B cell (primary cell): ENCODE data around the gene IL1R2. TPM values are rescaled to one million over a fixed set of nuclear protein-coding genes. Genes with fewer than 3 reads are reported as not detected.

ENCODE experiments used
- ATAC-seq: fragments of 200-7000 bp; cut with Tn5 transposase; one replicate; pipeline ENCODE4 v1.10.0; 2021; ENCODE audit warnings: low read depth, mild to moderate bottlenecking, moderate number of reproducible peaks, moderate library complexity
- CTCF ChIA-PET: fragments of 350-600 bp; sonication (Branson Sonifier 250); formaldehyde crosslinking; loops from one replicate; lab custom pipeline; 2021; ENCODE audit warnings: antibody characterized with exemption, inconsistent platforms; lab: Charles Lee
- POLR2A ChIA-PET: fragments of 350-600 bp; sonication (Branson Sonifier 250); formaldehyde crosslinking; loops from one replicate; lab custom pipeline; 2021; ENCODE audit warnings: antibody characterized with exemption; lab: Charles Lee
- DNase-seq: peaks from one replicate; pipeline ENCODE4 v3.0.0; 2013
- H2AFZ ChIP-seq: 2 replicates; pipeline ENCODE4 v1.6.1; 2012; ENCODE audit warnings: mild to moderate bottlenecking, low read depth, low read length; ENCODE audit not compliant: insufficient read depth, poor library complexity, severe bottlenecking
- H3K27ac ChIP-seq, 2 donors: 1 replicate in 1 of 2; 2 replicates in 1 of 2; pipeline ENCODE4 v1.5.1; 2012 to 2013; ENCODE audit warnings: low read length in 2 of 2, mild to moderate bottlenecking in 2 of 2, moderate library complexity in 1 of 2
- H3K27me3 ChIP-seq, 4 experiments: fragments of 200-600 bp in 1 of 4; sonication (generic) in 1 of 4; replicated peaks in 1 of 4; 1 replicate in 2 of 4; 2 replicates in 2 of 4; pipeline versions ENCODE4 v1.6.1 to v1.7.0; 2013 to 2016; ENCODE audit warnings: low read length in 3 of 4, mild to moderate bottlenecking in 2 of 4, mixed read lengths in 1 of 4, moderate library complexity in 1 of 4; ENCODE audit not compliant: insufficient read depth in 4 of 4, control insufficient read depth in 3 of 4; ENCODE audit errors: control extremely low read depth in 1 of 4
- H3K36me3 ChIP-seq, 2 experiments: replicated peaks in 1 of 2; 1 replicate in 1 of 2; 2 replicates in 1 of 2; pipeline versions ENCODE4 v1.6.1 to v1.7.1; 2013; ENCODE audit warnings: low read length in 1 of 2; ENCODE audit not compliant: insufficient read depth in 2 of 2, control insufficient read depth in 1 of 2; ENCODE audit errors: control extremely low read depth in 1 of 2, extremely low read depth in 1 of 2
- H3K4me1 ChIP-seq, 2 donors: fragments of 200-600 bp in 1 of 2; sonication (generic) in 1 of 2; 1 replicate in 1 of 2; 2 replicates in 1 of 2; pipeline versions ENCODE4 v1.5.1 to v1.6.1; 2013 to 2017; ENCODE audit warnings: low read length in 2 of 2; ENCODE audit not compliant: control insufficient read depth in 2 of 2, insufficient read depth in 2 of 2
- H3K4me2 ChIP-seq: replicated peaks from 2 replicates; pipeline ENCODE3; 2012; ENCODE audit warnings: mild to moderate bottlenecking, low read depth, low read length; ENCODE audit not compliant: poor library complexity, severe bottlenecking
- H3K4me3 ChIP-seq, 5 experiments: fragments of 200-600 bp in 1 of 5; sonication (generic) in 1 of 5; 1 replicate in 3 of 5; 2 replicates in 2 of 5; pipeline versions ENCODE4 v1.5.1 to v1.7.0; 2011 to 2016; ENCODE audit warnings: low read length in 4 of 5, mild to moderate bottlenecking in 4 of 5, low read depth in 2 of 5, control low read depth in 1 of 5, moderate library complexity in 1 of 5; ENCODE audit not compliant: insufficient read depth in 1 of 5; ENCODE audit errors: control extremely low read depth in 1 of 5, extremely low read depth in 1 of 5
- H3K79me2 ChIP-seq: fragments of 200-600 bp; sonication (generic); one replicate; pipeline ENCODE4 v1.6.0; 2016; ENCODE audit warnings: low read length; ENCODE audit not compliant: control insufficient read depth, insufficient read depth
- H3K9ac ChIP-seq: fragments of 200-600 bp; sonication (generic); 2 replicates; pipeline ENCODE4 v1.6.1; 2017; ENCODE audit warnings: mild to moderate bottlenecking, low read length, moderate library complexity
- H3K9me3 ChIP-seq, 3 donors: one replicate each; pipeline versions ENCODE4 v1.6.1 to v1.7.1; 2013; ENCODE audit warnings: low read length in 2 of 3; ENCODE audit not compliant: control insufficient read depth in 2 of 3, insufficient read depth in 1 of 3; ENCODE audit errors: control extremely low read depth in 1 of 3
- H4K20me1 ChIP-seq: 2 replicates; pipeline ENCODE4 v1.6.0; 2012; ENCODE audit warnings: mild to moderate bottlenecking, low read length; ENCODE audit not compliant: insufficient read depth, control insufficient read depth, poor library complexity, severe bottlenecking
- H3K27ac Mint-ChIP-seq: one replicate; pipeline ENCODE4 v1.8.0; 2021; ENCODE audit warnings: mixed read lengths
- H3K27me3 Mint-ChIP-seq: one replicate; pipeline ENCODE4 v1.8.0; 2021; ENCODE audit warnings: mixed read lengths
- H3K4me1 Mint-ChIP-seq: one replicate; pipeline ENCODE4 v1.8.0; 2021; ENCODE audit warnings: mixed read lengths
- H3K4me3 Mint-ChIP-seq: one replicate; pipeline ENCODE4 v1.8.0; 2021; ENCODE audit warnings: mixed read lengths
- H3K9me3 Mint-ChIP-seq: one replicate; pipeline ENCODE4 v1.8.0; 2022; ENCODE audit warnings: mixed read lengths; ENCODE audit not compliant: insufficient read depth
- CTCF ChIP-seq: fragments of 200-600 bp; IDR thresholded peaks from one replicate; pipeline ENCODE4 v1.8.0; 2022; ENCODE audit warnings: antibody characterized with exemption, mild to moderate bottlenecking
- EZH2 ChIP-seq: IDR thresholded peaks from 2 replicates; pipeline ENCODE4 v1.6.1; 2012; ENCODE audit warnings: borderline replicate concordance, low read depth, mild to moderate bottlenecking, moderate library complexity, low read length; ENCODE audit not compliant: insufficient read depth, poor library complexity, severe bottlenecking
- WGBS: methylation state at CpG from one replicate; pipeline ENCODE4 v1.1.5; 2013; ENCODE audit warnings: missing lambda C conversion rate; ENCODE audit not compliant: insufficient coverage; 5-methylcytosine and 5-hydroxymethylcytosine counted together
- intact Hi-C: fragments of 100-400 bp; cut with micrococcal nuclease; formaldehyde crosslinking; loops from one replicate; pipeline ENCODE4 v1.10.0; 2022
- polyA plus RNA-seq: library from polyadenylated mRNA; depleted of rRNA; stranded (reverse); fragments of >200 nt; gene quantifications from 2 replicates; pipeline ENCODE4 v1.2.3, GENCODE V29; 2012
- total RNA-seq, 2 donors: library from RNA; stranded (reverse); fragments of 120-200 nt in 1 of 2; gene quantifications; 1 replicate in 1 of 2; 2 replicates in 1 of 2; pipeline versions ENCODE4 v1.2.3 to v1.2.4, GENCODE V29; 2013 to 2022

IL1R2 gene
- total and polyA plus RNA-seq, 2 donors (not counting 1 experiment from before 2014, with no cell fraction given) = not detected

- H2AFZ ChIP-seq = no peak overlapping the region
- H3K4me2 ChIP-seq = no peak overlapping the region
- Mint-ChIP-seq H3K27me3 (peaks cover 13% of the 10 kb centered on the region), H3K27ac (no peak overlapping the region), H3K9me3 (no peaks in the 10 kb centered on the region), H3K4me1 (peaks cover 30% of the 10 kb centered on the region), H3K4me3 (no peak overlapping the region)
- H3K79me2 ChIP-seq = no peaks in the 10 kb centered on the region
- H3K4me3 ChIP-seq = no peak overlapping the region
- DNase-seq (no peak), ATAC-seq (no peak)
- ChIA-PET POLR2A (no interaction called here), CTCF (interaction anchor here (2.3 kb wide), 1 partner anchor 33 kb away, joined by 5 read pairs; no protein-coding TSS in a partner anchor)
- H4K20me1 ChIP-seq = no peaks in the 10 kb centered on the region
- peaks cover 0 to 9% (median under 1%) of the 10 kb centered on the region in 4 experiments for H3K27me3 ChIP-seq
- 89% methylated on average over 3 of the region's 9 CpGs for WGBS
- H3K4me1 ChIP-seq = peaks cover 16 to 26% of the 10 kb centered on the region in 2 donors
- H3K9ac ChIP-seq = no peak overlapping the region
- no peaks in the 10 kb centered on the region for H3K36me3 ChIP-seq
- intact Hi-C loops = loop anchor here (10.0 kb wide), 1 partner anchor 102 kb away; no protein-coding TSS in a partner anchor
- no peaks in the 10 kb centered on the region for H3K9me3 ChIP-seq
- H3K27ac ChIP-seq = no peak overlapping the region
- no peak for TF ChIP-seq EZH2
- TF ChIP-seq CTCF = no peak
Observed at GRCh38 chr2:101986804-101987740, 4.7 kb upstream of the IL1R2 start.

- WGBS = 96% methylated on average over 5 of the region's 5 CpGs
- ChIA-PET POLR2A (no interaction called here), CTCF (interaction anchor here (2.3 kb wide), 1 partner anchor 32 kb away, joined by 5 read pairs; no protein-coding TSS in a partner anchor)
- Mint-ChIP-seq H3K27ac (no peak overlapping the region), H3K27me3 (peaks cover 13% of the 10 kb centered on the region), H3K4me3 (no peak overlapping the region), H3K9me3 (no peaks in the 10 kb centered on the region), H3K4me1 (peaks cover 30% of the 10 kb centered on the region)
- Histone ChIP-seq H2AFZ (no peak overlapping the region), H3K9me3 (no peaks in the 10 kb centered on the region), H3K4me1 (peaks cover 16 to 26% of the 10 kb centered on the region in 2 donors), H4K20me1 (no peaks in the 10 kb centered on the region), H3K79me2 (no peaks in the 10 kb centered on the region), H3K4me2 (no peak overlapping the region), H3K36me3 (no peaks in the 10 kb centered on the region), H3K27ac (no peak overlapping the region), H3K9ac (no peak overlapping the region), H3K27me3 (peaks cover 0 to 9% (median under 1%) of the 10 kb centered on the region in 4 experiments), H3K4me3 (no peak overlapping the region)
- intact Hi-C loops = loop anchor here (10.0 kb wide), 1 partner anchor 103 kb away; no protein-coding TSS in a partner anchor
- ATAC-seq (no peak), DNase-seq (no peak)
- TF ChIP-seq EZH2 (no peak), CTCF (no peak)
Observed at GRCh38 chr2:101987832-101988231, 3.9 kb upstream of the IL1R2 start.
